Activated CD8-positive, alpha-beta T cell treated with anti-CD3 and anti-CD28 coated beads, Interleukin-2, amount 10 ng/mL, durations not matched to agents 7 days and 5 days (primary cell): ENCODE results near the gene DEDD. TPM values are rescaled to one million over a fixed set of nuclear protein-coding genes. Genes with fewer than 3 reads are reported as not detected.
A peak's percentile ranks its signal among the peaks of the same experiment; 100 is the strongest.

ENCODE experiments used
- ATAC-seq: fragments of 150-1000 bp; cut with Tn5 transposase; one replicate; pipeline ENCODE4 v1.10.0; 2021; ENCODE audit warnings: moderate library complexity
- CTCF ChIA-PET: fragments of 350-600 bp; sonication (Branson Sonifier 250); formaldehyde crosslinking; loops from one replicate; lab custom pipeline; 2021; ENCODE audit warnings: antibody characterized with exemption; lab: Charles Lee
- POLR2A ChIA-PET: fragments of 350-600 bp; sonication (Branson Sonifier 250); formaldehyde crosslinking; loops from one replicate; lab custom pipeline; 2021; ENCODE audit warnings: antibody characterized with exemption; lab: Charles Lee
- DNase-seq: peaks from one replicate; pipeline ENCODE4 v3.0.0-alpha.2; 2020
- H3K27ac Mint-ChIP-seq: one replicate; pipeline ENCODE4 v1.8.0; 2021; ENCODE audit warnings: mild to moderate bottlenecking, mixed read lengths
- H3K27me3 Mint-ChIP-seq: one replicate; pipeline ENCODE4 v1.8.0; 2021; ENCODE audit warnings: low read depth, mixed read lengths
- H3K36me3 Mint-ChIP-seq: one replicate; pipeline ENCODE4 v1.8.0; 2021; ENCODE audit warnings: low read depth, mixed read lengths
- H3K4me1 Mint-ChIP-seq: one replicate; pipeline ENCODE4 v1.8.0; 2021; ENCODE audit warnings: low read depth, mixed read lengths
- H3K4me3 Mint-ChIP-seq: one replicate; pipeline ENCODE4 v1.8.0; 2021; ENCODE audit warnings: mild to moderate bottlenecking, mixed read lengths
- H3K9me3 Mint-ChIP-seq: one replicate; pipeline ENCODE4 v1.8.0; 2022; ENCODE audit warnings: mixed read lengths; ENCODE audit not compliant: insufficient read depth
- total RNA-seq, 2 experiments: library from RNA; stranded (reverse); gene quantifications; one replicate each; pipeline ENCODE4 v1.2.3, GENCODE V29; 2021

DEDD gene
- 10 to 100 TPM; 34.5 to 36.3 TPM for total RNA-seq

GRCh38 chr1:161132410-161133219, at the start of gene DEDD:
Gene DEDD (minus strand): TSS chr1:161132667. CDS start chr1:161124462, 8,205 bp downstream.
- POLR2A ChIA-PET: interaction anchor here (0.6 to 4.3 kb wide), 13 partner anchors 8 to 94 kb away, joined by 3 to 28 read pairs (median 5); partner anchors contain the start of genes ARHGAP30, KLHDC9, NIT1 and PFDN2
- no peaks in the 10 kb centered on the region for H3K27me3 Mint-ChIP-seq

GRCh38 chr1:161182214-161182613, 49.7 kb upstream of the DEDD start:
- peaks cover 76% of the 10 kb centered on the region for H3K4me1 Mint-ChIP-seq
- no peaks in the 10 kb centered on the region for H3K9me3 Mint-ChIP-seq
- peak overlapping the region; percentile 47 for H3K4me3 Mint-ChIP-seq
- ATAC-seq: peak; percentile 62
- no peaks in the 10 kb centered on the region for H3K27me3 Mint-ChIP-seq
- peak; percentile 81 for DNase-seq
- H3K36me3 Mint-ChIP-seq: peaks cover 9% of the 10 kb centered on the region
- ChIA-PET CTCF (interaction anchor here (0.9 to 5.5 kb wide), 17 partner anchors 9 to 201 kb away, joined by 3 to 70 read pairs (median 6); partner anchors contain the start of genes ADAMTS4, APOA2, FCER1G and NDUFS2), POLR2A (interaction anchor here (0.6 to 2.7 kb wide), 15 partner anchors 10 to 349 kb away, joined by 3 to 40 read pairs (median 5); partner anchors contain the start of genes ARHGAP30, DEDD, NDUFS2 and PFDN2)
- H3K27ac Mint-ChIP-seq: peak overlapping the region; percentile 93

More at GRCh38 chr1:161132410-161133219, at the start of gene DEDD:
- H3K9me3 Mint-ChIP-seq: no peaks in the 10 kb centered on the region
- no peak within 1 kb of the TSS for H3K27ac Mint-ChIP-seq
- ATAC-seq: peak; percentile 96
- CTCF ChIA-PET: interaction anchor here (0.7 to 1.7 kb wide), 15 partner anchors 11 to 405 kb away, joined by 3 to 16 read pairs (median 4); partner anchors contain the start of genes ARHGAP30, KLHDC9, NIT1 and PFDN2
- DNase-seq: peak; percentile 93
- H3K4me3 Mint-ChIP-seq: no peak within 1 kb of the TSS
- H3K4me1 Mint-ChIP-seq: peaks cover 45% of the 10 kb centered on the region
- H3K36me3 Mint-ChIP-seq: peaks cover 36% of the 10 kb centered on the region

- Mint-ChIP-seq H3K27ac (peak overlapping the region; percentile 77), H3K36me3 (peaks cover 15% of the 10 kb centered on the region), H3K4me3 (no peak overlapping the region), H3K4me1 (peaks cover 70% of the 10 kb centered on the region), H3K9me3 (no peaks in the 10 kb centered on the region), H3K27me3 (no peaks in the 10 kb centered on the region)
- DNase-seq: no peak
- ChIA-PET POLR2A (interaction anchor here (0.8 to 2.7 kb wide), 5 partner anchors 10 to 62 kb away, joined by 4 to 9 read pairs (median 5); partner anchors contain the start of genes NDUFS2, NIT1, PFDN2 and PPOX), CTCF (interaction anchor here (1.2 to 5.5 kb wide), 11 partner anchors 10 to 201 kb away, joined by 3 to 70 read pairs (median 15); partner anchors contain the start of genes ADAMTS4, ARHGAP30, NDUFS2 and PPOX)
- ATAC-seq: no peak
Measured at GRCh38 chr1:161180639-161181038, 48.2 kb upstream of the DEDD start.

- no peak for ATAC-seq
- no peaks in the 10 kb centered on the region for H3K27me3 Mint-ChIP-seq
- H3K36me3 Mint-ChIP-seq: peaks cover 23% of the 10 kb centered on the region
- DNase-seq: no peak
- ChIA-PET CTCF (interaction anchor here (3.7 to 5.5 kb wide), 4 partner anchors 9 to 46 kb away, joined by 12 to 70 read pairs (median 54); partner anchors contain the start of genes PPOX and TOMM40L), POLR2A (interaction anchor here (0.9 kb wide), 1 partner anchor 22 kb away, joined by 4 read pairs; the partner anchor contains the start of gene NDUFS2)
- no peak overlapping the region for H3K4me3 Mint-ChIP-seq
- no peak overlapping the region for H3K27ac Mint-ChIP-seq
- H3K9me3 Mint-ChIP-seq: no peaks in the 10 kb centered on the region
- peaks cover 71% of the 10 kb centered on the region for H3K4me1 Mint-ChIP-seq
Measured at GRCh38 chr1:161179698-161180097, 47.2 kb upstream of the DEDD start.

- peak overlapping the region; percentile 90 for H3K4me3 Mint-ChIP-seq
- peaks cover 34% of the 10 kb centered on the region for H3K36me3 Mint-ChIP-seq
- DNase-seq (no peak), ATAC-seq (no peak)
- CTCF ChIA-PET: interaction anchor here (0.6 to 3.3 kb wide), 4 partner anchors 12 to 132 kb away, joined by 3 to 40 read pairs (median 7); partner anchors contain the start of genes PPOX and USF1
- no peaks in the 10 kb centered on the region for H3K9me3 Mint-ChIP-seq
- peak overlapping the region; percentile 94 for H3K27ac Mint-ChIP-seq
- POLR2A ChIA-PET: interaction anchor here (0.6 to 2.3 kb wide), 5 partner anchors 8 to 208 kb away, joined by 3 to 46 read pairs (median 12); partner anchors contain the start of genes NDUFS2 and PPOX
- no peaks in the 10 kb centered on the region for H3K27me3 Mint-ChIP-seq
- peaks cover 62% of the 10 kb centered on the region for H3K4me1 Mint-ChIP-seq
Measured at GRCh38 chr1:161177936-161178244, 45.4 kb upstream of the DEDD start.

GRCh38 chr1:161177112-161177935, 44.9 kb upstream of the DEDD start, which contains the start of gene B4GALT3:
Gene B4GALT3 (minus strand): TSS chr1:161177507. CDS start chr1:161176060, 1,447 bp downstream.
- ATAC-seq (peak; percentile 91), DNase-seq (peak; percentile 94)
- H3K9me3 Mint-ChIP-seq: no peaks in the 10 kb centered on the region
- no peaks in the 10 kb centered on the region for H3K27me3 Mint-ChIP-seq
- H3K4me1 Mint-ChIP-seq: peaks cover 56% of the 10 kb centered on the region
- H3K4me3 Mint-ChIP-seq: peak within 1 kb of the TSS; percentile 90
- CTCF ChIA-PET: interaction anchor here (0.6 to 3.3 kb wide), 9 partner anchors 11 to 204 kb away, joined by 3 to 40 read pairs (median 4); partner anchors contain the start of genes CFAP126, NDUFS2, PPOX and TOMM40L
- peak within 1 kb of the TSS; percentile 94 for H3K27ac Mint-ChIP-seq
- POLR2A ChIA-PET: interaction anchor here (0.6 to 2.3 kb wide), 12 partner anchors 9 to 212 kb away, joined by 3 to 46 read pairs (median 4); partner anchors contain the start of genes NDUFS2, PPOX, TOMM40L and UFC1
- peaks cover 38% of the 10 kb centered on the region for H3K36me3 Mint-ChIP-seq

GRCh38 chr1:161176468-161177111, 44.1 kb upstream of the DEDD start:
- H3K27me3 Mint-ChIP-seq: no peaks in the 10 kb centered on the region
- CTCF ChIA-PET: interaction anchor here (1.2 to 3.3 kb wide), 6 partner anchors 10 to 205 kb away, joined by 3 to 40 read pairs (median 6); partner anchors contain the start of genes CFAP126, NDUFS2, PPOX and TOMM40L
- peak overlapping the region; percentile 94 for H3K27ac Mint-ChIP-seq
- no peak for ATAC-seq
- H3K9me3 Mint-ChIP-seq: no peaks in the 10 kb centered on the region
- peaks cover 49% of the 10 kb centered on the region for H3K4me1 Mint-ChIP-seq
- H3K36me3 Mint-ChIP-seq: peaks cover 38% of the 10 kb centered on the region
- DNase-seq: no peak
- POLR2A ChIA-PET: interaction anchor here (0.7 to 2.3 kb wide), 11 partner anchors 10 to 213 kb away, joined by 3 to 46 read pairs (median 4); partner anchors contain the start of genes NDUFS2, PPOX, TOMM40L and UFC1
- H3K4me3 Mint-ChIP-seq: peak overlapping the region; percentile 90

GRCh38 chr1:161175771-161176453, 43.4 kb upstream of the DEDD start:
- Mint-ChIP-seq H3K27me3 (no peaks in the 10 kb centered on the region), H3K4me3 (peak overlapping the region; percentile 90), H3K4me1 (peaks cover 44% of the 10 kb centered on the region), H3K9me3 (no peaks in the 10 kb centered on the region), H3K36me3 (peaks cover 42% of the 10 kb centered on the region), H3K27ac (peak overlapping the region; percentile 94)
- CTCF ChIA-PET: interaction anchor here (1.4 to 3.3 kb wide), 4 partner anchors 10 to 206 kb away, joined by 5 to 40 read pairs (median 8); partner anchors contain the start of genes PPOX and TOMM40L
- no peak for DNase-seq
- no peak for ATAC-seq
- POLR2A ChIA-PET: interaction anchor here (0.7 to 2.3 kb wide), 8 partner anchors 9 to 133 kb away, joined by 3 to 46 read pairs (median 6); partner anchors contain the start of genes NDUFS2, PPOX and USP21

- H3K4me3 Mint-ChIP-seq: no peak overlapping the region
- H3K36me3 Mint-ChIP-seq: peaks cover 47% of the 10 kb centered on the region
- H3K27me3 Mint-ChIP-seq: no peaks in the 10 kb centered on the region
- DNase-seq (no peak), ATAC-seq (no peak)
- no peaks in the 10 kb centered on the region for H3K9me3 Mint-ChIP-seq
- CTCF ChIA-PET: interaction anchor here (3.3 kb wide), 2 partner anchors 9 to 17 kb away, joined by 10 to 40 read pairs; partner anchors contain the start of gene PPOX
- no peak overlapping the region for H3K27ac Mint-ChIP-seq
- POLR2A ChIA-PET: interaction anchor here (0.7 to 1.4 kb wide), 2 partner anchors 8 to 20 kb away, joined by 4 to 5 read pairs; partner anchors contain the start of gene PPOX
- H3K4me1 Mint-ChIP-seq: peaks cover 36% of the 10 kb centered on the region
Measured at GRCh38 chr1:161174911-161175310, 42.4 kb upstream of the DEDD start.
